PC-3 (cell line): ENCODE data around the gene THADA. TPM values are rescaled to one million over a fixed set of nuclear protein-coding genes. Genes with fewer than 3 reads are reported as not detected.

Experiments
- ATAC-seq: fragments of 200-7000 bp; cut with Tn5 transposase; 2 replicates; pipeline ENCODE4 v1.9.1; 2020; ENCODE audit warnings: mild to moderate bottlenecking, moderate library complexity
- BruUV-seq: library from RNA; stranded (reverse); fragments of 400-500 nt; replicated peaks from 2 replicates; lab custom pipeline; 2021; lab: Mats Ljungman, UMichigan
- CTCF ChIA-PET: fragments of 300-600 bp; sonication (Branson Sonifier 250); formaldehyde crosslinking; loops from one replicate; lab custom pipeline; 2022; ENCODE audit warnings: antibody characterized with exemption; lab: Charles Lee
- POLR2A ChIA-PET: fragments of 300-600 bp; sonication (Branson Sonifier 250); formaldehyde crosslinking; loops from one replicate; lab custom pipeline; 2022; ENCODE audit warnings: antibody characterized with exemption; ENCODE audit not compliant: unreplicated experiment; lab: Charles Lee
- DNase-seq: peaks from one replicate; pipeline ENCODE4 v3.0.0-alpha.2; 2015
- H2AFZ ChIP-seq: fragments of 300-600 bp; sonication (generic); 2 replicates; pipeline ENCODE4 v1.6.0; 2016; ENCODE audit warnings: antibody characterized with exemption, low read length
- H3F3A ChIP-seq: fragments of 300-600 bp; sonication (generic); one replicate; pipeline ENCODE4 v1.6.0; 2017; ENCODE audit warnings: antibody characterized with exemption, low read length, control low read depth, mild to moderate bottlenecking; ENCODE audit not compliant: unreplicated experiment
- H3K27ac ChIP-seq: fragments of 300-600 bp; sonication (generic); 2 replicates; pipeline ENCODE4 v1.5.1; 2016; ENCODE audit warnings: mild to moderate bottlenecking, low read length
- H3K27me3 ChIP-seq: fragments of 300-600 bp; sonication (generic); 2 replicates; pipeline ENCODE4 v1.6.1; 2016; ENCODE audit warnings: low read length, mixed read lengths
- H3K36me3 ChIP-seq: fragments of 300-600 bp; sonication (generic); 2 replicates; pipeline ENCODE4 v1.6.1; 2016; ENCODE audit warnings: low read depth, mixed run types, low read length, mixed read lengths
- H3K4me1 ChIP-seq: fragments of 300-600 bp; sonication (generic); 2 replicates; pipeline ENCODE4 v1.5.1; 2016; ENCODE audit warnings: low read length; ENCODE audit not compliant: insufficient read depth
- H3K4me2 ChIP-seq: fragments of 300-600 bp; sonication (generic); 2 replicates; pipeline ENCODE4 v1.6.0; 2016; ENCODE audit warnings: low read length
- H3K4me3 ChIP-seq: fragments of 300-600 bp; sonication (generic); 2 replicates; pipeline ENCODE4 v1.5.1; 2016; ENCODE audit warnings: mild to moderate bottlenecking, low read length, mixed read lengths
- H3K79me2 ChIP-seq: fragments of 300-600 bp; sonication (generic); 2 replicates; pipeline ENCODE4 v1.6.1; 2017; ENCODE audit warnings: low read length, mixed read lengths
- H3K9ac ChIP-seq: fragments of 300-600 bp; sonication (generic); 2 replicates; pipeline ENCODE4 v1.6.0; 2016; ENCODE audit warnings: mild to moderate bottlenecking, low read length
- H3K9me2 ChIP-seq: fragments of 300-600 bp; sonication (generic); replicated peaks from 2 replicates; pipeline ENCODE4 v1.6.1; 2016; ENCODE audit warnings: mixed run types, low read length, mixed read lengths
- H3K9me3 ChIP-seq: fragments of 300-600 bp; sonication (generic); 2 replicates; pipeline ENCODE4 v1.6.1; 2016; ENCODE audit warnings: low read length, mixed read lengths
- H4K20me1 ChIP-seq: fragments of 300-600 bp; sonication (generic); 2 replicates; pipeline ENCODE4 v1.6.1; 2016; ENCODE audit warnings: low read length, mixed read lengths
- CTCF ChIP-seq: fragments of 300-600 bp; sonication (generic); conservative IDR thresholded peaks from 2 replicates; pipeline ENCODE4 v1.5.1; 2017; ENCODE audit warnings: antibody characterized with exemption, low read depth, mild to moderate bottlenecking, low read length
- EZH2 ChIP-seq: fragments of 300-600 bp; sonication (generic); IDR thresholded peaks from one replicate; pipeline ENCODE4 v1.6.1; 2017; ENCODE audit warnings: antibody characterized with exemption, mild to moderate bottlenecking, low read length; ENCODE audit not compliant: unreplicated experiment
- EZH2phosphoT487 ChIP-seq: fragments of 300-600 bp; sonication (generic); IDR thresholded peaks from 2 replicates; pipeline ENCODE4 v1.6.1; 2018; ENCODE audit warnings: mild to moderate bottlenecking, antibody characterized with exemption, low read length, borderline replicate concordance
- intact Hi-C: fragments of 100-400 bp; cut with micrococcal nuclease; formaldehyde crosslinking; loops from 2 replicates; pipeline ENCODE4 v1.9.0; 2023
- total RNA-seq: library from RNA; depleted of rRNA; stranded (reverse); fragments of >200 nt; gene quantifications from 2 replicates; pipeline ENCODE4 v1.2.3, GENCODE V29; 2014

The THADA gene
- total RNA-seq, 1 experiment from 2014 or later, result 33.6 TPM

DNA sequence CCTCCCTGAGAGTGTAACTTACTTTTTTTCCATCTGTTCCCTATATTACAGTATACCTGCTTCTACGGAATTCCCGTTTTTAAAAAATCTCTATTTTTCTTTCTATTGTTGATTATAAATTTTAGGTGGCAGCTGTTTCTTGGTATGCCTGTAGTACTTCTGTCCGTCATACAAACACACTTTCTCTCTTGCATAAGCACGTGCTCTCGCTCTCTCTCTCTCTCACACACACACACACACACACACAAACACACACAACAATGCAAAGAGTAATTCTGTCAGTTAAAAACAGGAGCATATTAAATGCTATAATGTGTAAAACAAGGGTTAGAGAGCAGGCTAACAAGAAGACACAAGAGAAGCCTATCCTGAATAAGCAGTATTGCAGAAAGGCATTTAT lies 140.5 kb downstream of the THADA start:
- H3K36me3 ChIP-seq, result no peaks in the 10 kb centered on the region
- intact Hi-C loops, result no loop called here
- TF ChIP-seq EZH2phosphoT487 (no peak), CTCF (no peak), EZH2 (no peak)
- H4K20me1 ChIP-seq, result no peaks in the 10 kb centered on the region
- H3F3A ChIP-seq, result no peaks in the 10 kb centered on the region
- no peak overlapping the region for H3K27ac ChIP-seq
- CTCF ChIA-PET, result interaction anchor here (0.6 kb wide), 1 partner anchor 136 kb away, joined by 3 read pairs; no protein-coding TSS in a partner anchor
- H3K4me1 ChIP-seq, result peaks cover 58% of the 10 kb centered on the region
- H2AFZ ChIP-seq, result no peak overlapping the region
- BruUV-seq, result no TSS peak
- no peak overlapping the region for H3K4me3 ChIP-seq
- no peaks in the 10 kb centered on the region for H3K79me2 ChIP-seq
- DNase-seq (no peak), ATAC-seq (no peak)
- H3K9me2 ChIP-seq, result no peaks in the 10 kb centered on the region
- no peak overlapping the region for H3K4me2 ChIP-seq
- H3K9ac ChIP-seq, result no peak overlapping the region
- no peaks in the 10 kb centered on the region for H3K9me3 ChIP-seq
- POLR2A ChIA-PET, result interaction anchor here (0.5 kb wide), 1 partner anchor 9 kb away, joined by 3 read pairs; no protein-coding TSS in a partner anchor
- no peaks in the 10 kb centered on the region for H3K27me3 ChIP-seq

DNA sequence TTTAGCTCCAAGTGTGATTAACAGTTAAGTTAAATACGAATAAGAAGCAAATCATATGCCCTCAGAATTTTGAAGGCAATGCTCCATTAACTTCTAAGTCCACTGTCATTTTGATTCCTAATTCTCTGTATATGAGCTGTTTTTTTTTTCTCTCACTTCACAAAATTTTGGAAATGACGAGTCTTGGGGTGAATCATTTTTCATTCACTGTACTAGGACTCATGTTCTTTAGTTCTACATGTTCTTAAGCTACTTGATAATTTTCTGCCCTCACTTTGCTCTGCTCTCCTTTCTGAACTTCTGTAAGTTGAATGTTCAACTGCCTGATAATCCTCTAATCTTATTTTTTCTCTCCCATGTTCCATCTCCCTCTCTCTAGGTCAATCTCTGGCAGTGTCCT lies 141.0 kb downstream of the THADA start:
- H3K27ac ChIP-seq, result no peak overlapping the region
- H3K4me1 ChIP-seq, result peaks cover 53% of the 10 kb centered on the region
- no peak for DNase-seq

More for the DNA sequence above, 141.0 kb downstream of the THADA start:
- H3F3A ChIP-seq, result no peaks in the 10 kb centered on the region
- ChIA-PET CTCF (interaction anchor here (0.6 kb wide), 1 partner anchor 136 kb away, joined by 3 read pairs; no protein-coding TSS in a partner anchor), POLR2A (interaction anchor here (0.5 to 0.6 kb wide), 2 partner anchors 8 to 161 kb away, joined by 3 read pairs; no protein-coding TSS in a partner anchor)
- H3K4me2 ChIP-seq, result no peak overlapping the region
- no peaks in the 10 kb centered on the region for H3K9me2 ChIP-seq
- no peak overlapping the region for H3K9ac ChIP-seq
- TF ChIP-seq EZH2 (no peak), EZH2phosphoT487 (no peak), CTCF (no peak)
- no peaks in the 10 kb centered on the region for H4K20me1 ChIP-seq
- H3K79me2 ChIP-seq, result no peaks in the 10 kb centered on the region
- ATAC-seq, result no peak
- intact Hi-C loops, result no loop called here
- H3K27me3 ChIP-seq, result no peaks in the 10 kb centered on the region
- no peaks in the 10 kb centered on the region for H3K36me3 ChIP-seq
- no peak overlapping the region for H2AFZ ChIP-seq
- no TSS peak for BruUV-seq
- H3K4me3 ChIP-seq, result no peak overlapping the region
- H3K9me3 ChIP-seq, result no peaks in the 10 kb centered on the region
